Testis (tissue), 2 donors: ENCODE data around the gene SELP.

Source experiments
- CTCF ChIP-seq, 3 experiments: fragments of 450-650 bp in 2 of 3; fragments of 200-600 bp in 1 of 3; sonication (generic) in 1 of 3; IDR thresholded peaks; one replicate each; pipeline ENCODE4 v1.5.1; 2016 to 2019; ENCODE audit warnings: antibody characterized with exemption in 3 of 3, mild to moderate bottlenecking in 2 of 3, moderate library complexity in 1 of 3
- POLR2A ChIP-seq: fragments of 450-650 bp; IDR thresholded peaks from one replicate; pipeline ENCODE4 v1.6.1; 2017; ENCODE audit warnings: antibody characterized with exemption, mild to moderate bottlenecking, moderate library complexity

GRCh38 chr1:169594391-169594790 is 35.5 kb downstream of the SELP start:
- TF ChIP-seq CTCF (IDR thresholded peaks at IDR 0.05) (no peak), POLR2A (no peak)
